PFSK-1 (cell line): Measurements from ENCODE around the gene GSTM2.

Source experiments
- POLR2AphosphoS5 ChIP-seq: IDR thresholded peaks from 2 replicates; pipeline ENCODE4 v1.6.1; 2012; ENCODE audit warnings: low read depth, mild to moderate bottlenecking, control low read depth, low read length, moderate library complexity
- TAF1 ChIP-seq: IDR thresholded peaks from 2 replicates; pipeline ENCODE4 v1.6.1; 2012; ENCODE audit warnings: low read length, control low read depth, borderline replicate concordance; ENCODE audit not compliant: insufficient read depth

- TF ChIP-seq TAF1 (no peak), POLR2AphosphoS5 (no peak)
These were observed 45.8 kb downstream of the GSTM2 start for GRCh38 chr1:109713636-109714035.
